ENCODE measurements around the gene LRRC8A. TPM values are rescaled to one million over a fixed set of nuclear protein-coding genes. Genes with fewer than 3 reads are reported as not detected.

LRRC8A gene
- total RNA-seq, 4 donors from 2014 or later: 39.5 to 94.2 (median 55.6) TPM

GRCh38 chr9:128936171-128936865, 54.4 kb downstream of the LRRC8A start:
- no peaks in the 10 kb centered on the region for H3K27me3 ChIP-seq
- H3K36me3 ChIP-seq: peaks cover 0 to 32% (median 17%) of the 10 kb centered on the region in 4 donors
- TF ChIP-seq POLR2AphosphoS5 (IDR thresholded peaks at IDR 0.05) (no peak), POLR2A (IDR thresholded peaks at IDR 0.05; ENCODE audit: low read depth) (no peak), EP300 (IDR thresholded peaks at IDR 0.05) (no peak), CTCF (IDR thresholded peaks at IDR 0.05) (no peak)
- no peak for DNase-seq (ENCODE audit: extremely low spot score)
- peaks cover 11 to 13% (median 12%) of the 10 kb centered on the region in 4 donors for H3K4me1 ChIP-seq
- no peak overlapping the region for H3K27ac ChIP-seq (replicated peaks in 1 of 4)
- intact Hi-C loops (cut with DNase I): no loop called here
- H3K4me3 ChIP-seq: no peak overlapping the region
- WGBS: 89% methylated on average over 11 of the region's 11 CpGs
- no peaks in the 10 kb centered on the region for H3K9me3 ChIP-seq

- WGBS: 85% methylated on average over 9 of the region's 9 CpGs
- no peak overlapping the region for H3K27ac ChIP-seq (replicated peaks in 1 of 4)
These were observed 55.6 kb downstream of the LRRC8A start for GRCh38 chr9:128937310-128938165.

GRCh38 chr9:128940271-128940921, 58.5 kb downstream of the LRRC8A start:
- Histone ChIP-seq H3K27ac (replicated peaks in 1 of 4) (peak overlapping the region in 3 of 4 donors; percentile 25 to 62 (median 34)), H3K27me3 (no peaks in the 10 kb centered on the region), H3K36me3 (peaks cover 0 to 47% (median 27%) of the 10 kb centered on the region in 4 donors), H3K9me3 (no peaks in the 10 kb centered on the region), H3K4me1 (peaks cover 19 to 33% (median 24%) of the 10 kb centered on the region in 4 donors), H3K4me3 (no peak overlapping the region)
- intact Hi-C loops (cut with DNase I): no loop called here
- peak; percentile 18 to 20 for TF ChIP-seq POLR2AphosphoS5 (IDR thresholded peaks at IDR 0.05)
- TF ChIP-seq POLR2A (IDR thresholded peaks at IDR 0.05; ENCODE audit: low read depth): no peak
- no peak for DNase-seq (ENCODE audit: extremely low spot score)
- WGBS: 72% methylated on average over 12 of the region's 15 CpGs

More at GRCh38 chr9:128937310-128938165, 55.6 kb downstream of the LRRC8A start:
- H3K9me3 ChIP-seq: no peaks in the 10 kb centered on the region
- TF ChIP-seq POLR2AphosphoS5 (IDR thresholded peaks at IDR 0.05): no peak
- TF ChIP-seq EP300 (IDR thresholded peaks at IDR 0.05): no peak
- no peak for DNase-seq (ENCODE audit: extremely low spot score)
- H3K36me3 ChIP-seq: peaks cover 0 to 39% (median 26%) of the 10 kb centered on the region in 4 donors
- peaks cover 16 to 25% (median 18%) of the 10 kb centered on the region in 4 donors for H3K4me1 ChIP-seq
- H3K27me3 ChIP-seq: no peaks in the 10 kb centered on the region
- intact Hi-C loops (cut with DNase I): no loop called here
- no peak overlapping the region for H3K4me3 ChIP-seq

GRCh38 chr9:128940946-128941755, 59.2 kb downstream of the LRRC8A start:
- H3K4me3 ChIP-seq: no peak overlapping the region
- H3K36me3 ChIP-seq: peaks cover 0 to 47% (median 27%) of the 10 kb centered on the region in 4 donors
- H3K9me3 ChIP-seq: no peaks in the 10 kb centered on the region
- TF ChIP-seq POLR2AphosphoS5 (IDR thresholded peaks at IDR 0.05) (peak in 1 of 2 donors; percentile 0), CTCF (IDR thresholded peaks at IDR 0.05) (no peak)
- no peaks in the 10 kb centered on the region for H3K27me3 ChIP-seq
- WGBS: 83% methylated on average over 12 of the region's 12 CpGs
- peak overlapping the region; percentile 24 to 62 (median 30) for H3K27ac ChIP-seq (replicated peaks in 1 of 4)
- H3K4me1 ChIP-seq: peaks cover 24 to 37% (median 31%) of the 10 kb centered on the region in 4 donors
- DNase-seq (ENCODE audit: extremely low spot score): no peak
- intact Hi-C loops (cut with DNase I): no loop called here
